NCI-H1436 treated with DMSO at 0.1 percent for 48 hours (cell line): ENCODE results near the gene RAP1A.

Experiments used
- DNase-seq: peaks from one replicate; lab custom pipeline; 2025; lab: John Stamatoyannopoulos, UW

Gene RAP1A

GRCh38 chr1:111619635-111620440 lies at the start of gene RAP1A:
RAP1A (plus strand) TSS chr1:111619789; CDS start chr1:111691361, 71,572 bp downstream.
- peak; percentile 12 for DNase-seq

DNA sequence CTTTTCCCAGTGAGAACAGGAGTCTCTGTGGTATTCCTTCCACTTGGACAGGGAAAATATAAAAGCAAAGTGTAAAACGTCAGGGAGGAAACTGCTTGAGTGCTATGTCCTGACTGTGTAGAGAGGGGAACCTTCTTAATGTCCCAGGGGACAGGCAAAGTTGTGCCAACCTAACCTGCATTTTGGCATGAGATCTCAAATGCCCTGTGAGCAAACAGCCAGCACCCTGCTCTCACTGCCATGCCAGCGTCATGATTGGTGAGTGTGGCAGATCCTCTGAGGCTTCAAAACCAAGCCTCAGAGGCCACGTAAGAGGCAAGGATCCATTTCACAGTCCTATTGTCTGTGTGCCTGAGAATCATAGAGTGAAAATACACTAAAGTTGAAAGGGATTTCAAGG lies 49.7 kb upstream of the RAP1A start:
- no peak for DNase-seq

- no peak for DNase-seq
Observed at GRCh38 chr1:111570781-111571181, 48.8 kb upstream of the RAP1A start.

DNA sequence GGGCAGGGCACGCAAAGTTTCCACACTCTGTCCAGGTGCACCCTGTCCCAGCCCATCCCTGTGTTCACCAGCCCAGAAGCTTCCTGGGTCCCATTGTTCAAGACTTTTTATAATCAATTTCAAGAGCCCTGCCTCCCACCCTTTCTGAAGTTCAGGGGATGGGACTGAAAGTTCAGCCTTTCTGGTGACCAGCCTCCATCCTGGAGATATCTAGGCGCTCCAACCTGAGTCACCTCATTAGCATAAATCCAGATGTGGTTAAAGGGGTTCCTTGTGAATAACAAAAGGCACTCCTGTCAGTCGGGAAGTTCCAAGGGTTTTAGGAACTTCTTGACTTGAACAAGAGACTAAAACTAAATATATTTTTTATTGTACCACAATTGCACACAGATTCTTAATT lies 48.4 kb upstream of the RAP1A start:
- DNase-seq, result no peak

- DNase-seq, result no peak
Observed at GRCh38 chr1:111571987-111572386, 47.6 kb upstream of the RAP1A start.

- DNase-seq, result no peak
Observed at GRCh38 chr1:111576547-111576946, 43.0 kb upstream of the RAP1A start.

DNA sequence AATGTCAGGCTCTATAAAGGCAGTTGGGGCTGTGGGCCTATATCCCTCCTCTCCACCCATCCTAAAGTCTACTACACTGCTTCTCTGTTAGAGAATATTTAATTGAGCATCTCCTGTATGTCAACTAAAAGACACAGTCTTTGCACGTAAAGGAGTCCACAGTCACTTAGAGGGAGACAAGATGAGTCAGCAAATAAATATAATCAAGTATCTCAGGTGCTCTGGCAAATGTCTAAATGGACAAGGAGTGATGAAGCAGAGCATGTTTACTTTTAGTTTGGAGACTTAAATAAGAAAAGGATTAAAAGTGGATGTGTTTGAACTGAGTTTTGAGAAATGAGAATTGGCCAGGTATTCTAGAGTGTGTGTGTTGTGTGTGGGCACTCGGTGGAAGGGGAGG lies 41.8 kb upstream of the RAP1A start:
- DNase-seq, result no peak

- no peak for DNase-seq
Observed at GRCh38 chr1:111581166-111581565, 38.4 kb upstream of the RAP1A start.

- no peak for DNase-seq
Observed at GRCh38 chr1:111582016-111582415, 37.6 kb upstream of the RAP1A start.

DNA sequence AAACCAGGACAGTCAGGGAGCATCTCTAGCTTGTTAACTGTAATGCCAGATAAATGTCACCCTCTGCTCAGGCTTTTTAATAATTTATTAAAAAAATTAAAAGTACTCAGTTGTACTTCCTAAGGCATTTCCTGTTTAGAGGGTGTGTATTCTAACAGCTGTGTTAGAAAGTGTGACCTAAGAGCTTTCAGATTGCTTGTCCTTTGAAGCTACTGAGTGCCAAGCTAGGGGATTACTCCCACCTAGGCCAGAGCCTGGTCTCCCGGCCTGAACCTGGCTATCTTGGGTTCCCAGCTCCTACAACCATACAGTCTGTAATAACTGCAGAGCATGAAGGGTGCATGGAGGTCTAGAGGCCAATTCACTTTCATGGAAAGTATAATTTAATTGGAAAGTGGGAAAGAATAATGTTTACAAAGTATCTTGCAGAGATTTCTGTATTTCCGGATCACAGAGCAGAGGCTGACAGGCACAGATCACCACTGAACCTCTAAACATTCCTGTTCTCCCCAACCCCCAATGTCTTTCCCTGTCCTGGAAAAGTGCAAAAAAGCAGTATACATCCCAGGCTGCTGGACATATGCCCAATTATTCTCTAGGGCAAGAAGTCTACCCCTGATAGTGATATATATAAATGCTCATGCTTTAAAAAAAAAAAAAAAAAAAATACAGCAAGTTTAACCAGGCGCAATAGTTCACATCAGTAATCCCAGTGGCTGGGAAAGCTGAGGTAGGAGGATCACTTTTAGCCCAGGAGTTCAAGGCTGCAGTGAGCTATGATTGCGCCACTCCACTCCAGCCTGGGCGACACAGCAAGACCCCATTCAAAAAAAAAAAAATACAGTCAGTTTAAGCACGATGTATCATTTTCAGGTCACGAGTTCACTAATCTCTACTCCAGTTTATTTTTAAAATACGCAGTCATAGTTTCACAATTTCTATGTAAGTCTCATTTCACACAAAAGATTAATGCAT lies 36.7 kb upstream of the RAP1A start:
- no peak for DNase-seq

DNA sequence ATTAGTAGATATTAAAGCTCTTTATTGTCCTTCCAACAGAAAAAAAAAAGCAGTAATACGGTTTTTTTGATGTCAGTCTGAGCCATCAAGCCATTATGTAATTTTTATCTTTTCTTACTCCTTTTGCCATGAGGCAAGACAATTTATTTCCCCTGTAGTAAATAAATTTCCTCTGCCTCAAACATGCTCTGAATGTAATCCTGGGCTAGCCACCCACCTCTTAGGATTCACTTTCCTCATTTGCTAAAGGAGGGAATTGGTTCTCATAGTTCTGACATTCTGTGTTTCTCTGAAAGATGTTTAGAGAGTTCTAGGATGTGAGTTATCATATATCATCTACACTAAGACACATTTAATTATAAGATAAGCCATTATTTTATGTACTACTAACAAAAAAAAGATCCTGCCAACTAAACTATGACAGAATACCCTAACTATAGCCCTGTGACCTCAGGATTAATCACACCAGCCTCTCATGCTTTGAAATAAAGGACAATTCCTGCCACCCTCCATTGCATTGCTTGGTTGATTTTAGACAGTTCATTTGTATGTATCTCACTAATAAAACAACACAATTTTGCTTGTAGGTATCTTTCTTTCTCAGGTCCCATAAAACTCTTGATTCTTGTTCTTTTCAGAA lies 34.0 kb upstream of the RAP1A start:
- DNase-seq, result no peak

GRCh38 chr1:111586112-111586511 lies 33.5 kb upstream of the RAP1A start:
- DNase-seq, result no peak

DNA sequence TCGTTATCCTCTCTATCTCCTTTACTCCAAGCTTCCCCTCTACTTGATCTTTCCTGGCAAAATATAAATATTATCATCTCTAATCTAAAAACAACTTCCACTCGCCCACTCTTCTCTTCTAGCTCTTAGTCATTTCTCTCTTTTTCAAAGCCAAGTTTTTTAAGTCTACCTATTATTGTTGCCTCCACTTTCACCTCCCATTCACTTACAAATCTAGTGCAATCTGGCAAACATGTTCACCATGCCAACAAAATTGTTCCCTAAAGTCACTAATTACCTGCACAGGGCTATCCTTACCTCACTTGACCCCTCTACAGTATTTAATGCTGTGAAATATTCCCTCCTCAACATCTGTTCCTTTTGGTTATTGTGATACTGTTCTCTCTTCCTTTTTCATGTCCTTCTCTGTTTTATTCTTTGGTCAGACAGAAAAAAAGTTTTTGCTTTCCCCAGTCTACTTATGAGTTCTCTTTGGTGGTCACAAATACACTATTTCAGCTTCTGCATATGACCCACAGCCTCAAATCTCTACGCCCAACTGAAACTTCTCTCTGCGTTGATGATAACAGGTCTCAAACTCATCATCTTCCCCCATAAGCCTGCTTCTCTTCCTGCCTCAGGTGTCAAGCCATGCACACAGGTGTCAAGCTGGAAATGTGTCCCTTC lies 31.9 kb upstream of the RAP1A start:
- DNase-seq, result no peak

GRCh38 chr1:111591937-111592336 lies 27.7 kb upstream of the RAP1A start:
- no peak for DNase-seq

DNA sequence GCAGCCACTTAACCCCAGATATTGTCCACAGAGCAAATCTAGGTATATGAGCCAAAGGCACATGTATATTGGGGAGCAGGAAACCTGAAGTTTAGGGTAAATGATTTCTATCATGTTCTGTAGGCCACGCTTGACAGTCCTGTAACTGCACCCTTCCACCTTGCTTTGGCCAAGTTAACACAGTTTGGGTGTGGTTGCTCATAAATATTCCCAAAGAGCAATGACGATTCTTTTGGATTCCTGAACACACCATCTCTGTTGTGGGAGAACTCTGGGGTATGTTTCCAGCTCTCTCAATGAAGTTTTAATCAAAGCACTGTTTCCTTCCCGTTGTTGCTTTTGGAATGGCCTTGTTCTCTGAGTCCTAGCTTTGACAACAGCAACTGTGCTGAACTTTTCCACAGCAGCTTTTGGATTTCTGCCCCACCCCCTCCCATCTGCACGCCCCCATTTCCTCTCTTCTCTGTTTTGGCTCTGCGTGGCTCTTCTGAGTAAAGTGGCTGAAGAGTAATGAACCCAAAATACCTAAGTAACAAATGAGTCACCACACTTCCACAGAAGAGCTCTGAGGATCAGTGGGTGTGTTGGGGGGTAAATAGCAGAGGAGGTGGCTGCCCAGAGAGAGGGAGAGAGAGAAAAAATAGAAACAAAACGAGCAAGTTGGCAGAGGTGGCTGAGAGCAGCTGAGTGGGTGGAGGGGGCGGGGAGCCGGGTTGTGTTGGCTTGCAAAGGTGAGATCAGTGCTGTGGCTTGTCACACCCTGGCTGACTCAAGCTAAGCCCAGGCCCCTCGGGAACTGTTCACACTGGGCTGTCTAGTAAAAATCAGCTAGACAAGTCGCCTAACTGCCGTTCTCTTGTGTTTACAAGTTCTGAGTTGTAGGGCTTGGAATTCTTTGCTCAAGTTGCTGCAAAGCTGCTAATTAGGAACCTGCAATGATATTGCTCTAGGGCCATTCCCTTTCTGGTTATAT lies 26.9 kb upstream of the RAP1A start:
- no peak for DNase-seq

DNA sequence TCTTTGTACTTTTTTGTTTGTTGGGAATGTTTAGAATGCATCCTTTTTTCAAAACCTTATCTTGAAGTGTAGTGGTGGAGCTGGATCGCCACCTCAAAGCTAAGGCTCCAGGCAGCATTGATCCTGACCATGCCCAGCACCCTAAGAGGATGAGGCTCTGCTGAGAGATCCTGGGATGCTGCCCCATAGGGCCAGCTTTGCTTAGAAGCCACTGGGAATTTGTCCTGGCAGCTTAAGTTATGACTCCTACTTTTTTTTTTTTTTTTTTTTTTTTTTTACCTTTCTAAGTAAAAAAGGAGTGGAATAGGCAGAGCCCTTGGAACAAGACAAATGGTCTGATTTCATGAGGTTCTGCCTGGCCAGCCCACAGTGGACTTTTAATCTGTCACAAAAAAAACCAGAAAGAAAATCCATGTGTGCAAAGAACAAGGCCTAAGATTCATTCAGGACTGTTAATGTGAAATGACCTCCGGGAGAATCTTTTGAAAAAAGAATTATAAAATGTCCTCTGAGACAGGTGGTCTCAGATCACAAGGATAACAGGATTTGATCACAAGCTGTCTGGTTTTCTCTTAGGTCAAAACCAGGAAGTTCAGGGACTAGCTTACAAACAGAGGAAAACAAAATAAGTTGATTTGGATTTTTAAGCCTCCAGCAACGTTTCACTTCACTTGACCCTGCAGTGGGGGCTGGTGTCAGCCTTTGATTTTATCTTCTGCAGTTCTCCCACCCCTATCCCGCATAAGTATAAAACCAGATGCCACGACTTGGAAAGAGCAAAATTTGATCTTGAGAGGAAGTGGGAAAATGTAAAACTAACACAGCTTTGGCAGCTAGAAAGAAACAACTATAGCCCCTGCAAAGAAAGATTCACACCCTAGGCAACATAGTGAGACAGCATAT lies 25.9 kb upstream of the RAP1A start:
- no peak for DNase-seq

DNA sequence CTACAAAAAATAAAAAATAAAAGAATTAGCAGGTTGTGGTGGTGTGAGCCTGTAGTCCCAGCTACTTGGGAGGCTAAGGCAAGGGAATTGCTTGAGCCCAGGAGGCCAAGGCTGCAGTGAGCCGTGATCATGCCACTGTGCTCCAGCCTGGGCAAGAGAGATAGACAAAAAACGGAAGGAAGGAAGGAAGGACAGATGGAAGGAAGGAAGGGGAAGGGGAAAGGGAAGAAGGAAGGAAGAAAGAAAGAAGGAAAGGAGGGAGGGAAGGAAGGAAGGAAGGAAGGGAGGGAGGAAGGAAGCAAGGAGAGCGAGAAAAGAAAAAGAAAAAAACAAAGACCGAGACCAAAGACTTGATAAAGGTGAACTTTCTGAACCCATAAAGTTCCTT lies 25.3 kb upstream of the RAP1A start:
- no peak for DNase-seq

DNA sequence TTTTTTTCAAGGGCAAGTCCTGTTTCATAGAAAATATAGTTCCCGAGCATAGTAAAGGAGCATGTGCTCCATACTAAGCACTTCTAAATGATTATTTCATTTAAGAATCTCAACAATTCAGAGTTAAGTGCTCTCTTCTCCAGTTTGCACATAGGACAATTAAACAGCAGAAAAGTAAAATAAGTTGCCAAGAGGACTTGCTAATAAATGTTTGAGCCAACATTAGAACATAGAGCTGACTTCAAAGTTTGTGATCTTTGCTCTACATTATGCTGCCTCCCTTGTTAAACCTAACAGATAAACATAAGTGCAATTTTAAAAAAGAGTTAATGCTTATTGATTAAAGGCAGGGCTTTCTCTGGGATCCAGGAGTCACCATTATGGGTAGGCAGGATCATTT lies 23.8 kb upstream of the RAP1A start:
- no peak for DNase-seq

GRCh38 chr1:111596499-111596898 lies 23.1 kb upstream of the RAP1A start:
- no peak for DNase-seq

- DNase-seq, result no peak
Observed at GRCh38 chr1:111597426-111597825, 22.2 kb upstream of the RAP1A start.
